GM10266 (cell line): Measurements from ENCODE around the gene PRDX6.
"Not testable (repeated sequence)": the region's sequence is repeated elsewhere in the genome, so short reads cannot be mapped to it uniquely, and the experiment has no call there.

Source experiments
- DNase-seq: peaks from one replicate; pipeline ENCODE4 v3.0.0; 2012; ENCODE audit errors: extremely low spot score
- CTCF ChIP-seq: IDR thresholded peaks from 2 replicates; pipeline ENCODE4 v1.5.1; 2012; ENCODE audit warnings: mild to moderate bottlenecking, low read depth; ENCODE audit not compliant: control insufficient read depth, insufficient read depth; ENCODE audit errors: missing control alignments

The PRDX6 gene

GRCh38 chr1:173488001-173488400, 10.9 kb downstream of the PRDX6 start:
- no peak for TF ChIP-seq CTCF
- DNase-seq: no peak

- no peak for DNase-seq
- TF ChIP-seq CTCF: no peak
Measured at GRCh38 chr1:173489149-173489600, 12.0 kb downstream of the PRDX6 start.

GRCh38 chr1:173489929-173490328, 12.8 kb downstream of the PRDX6 start:
- no peak for DNase-seq
- TF ChIP-seq CTCF: no peak

- TF ChIP-seq CTCF: no peak
- no peak for DNase-seq
Measured at GRCh38 chr1:173491508-173491907, 14.4 kb downstream of the PRDX6 start.

GRCh38 chr1:173493125-173493524, 16.0 kb downstream of the PRDX6 start:
- DNase-seq: not testable (repeated sequence)

GRCh38 chr1:173495609-173496267, 18.6 kb downstream of the PRDX6 start:
- no peak for DNase-seq
- TF ChIP-seq CTCF: no peak

- no peak for DNase-seq
- no peak for TF ChIP-seq CTCF
Measured at GRCh38 chr1:173496757-173497320, 19.7 kb downstream of the PRDX6 start.
